Activated T-helper 2 cell treated with anti-CD3 and anti-CD28 coated beads, Interferon-gamma antibody, Interleukin-2, Interleukin-4, amounts not matched to agents 10 μg/mL and 5 μg/mL and 100 μg/mL, durations not matched to agents 14 hours and 24 hours and 36 hours (primary cell): ENCODE results near the gene MAGEA3. TPM values are rescaled to one million over a fixed set of nuclear protein-coding genes. Genes with fewer than 3 reads are reported as not detected.
"Not testable (repeated sequence)": the region's sequence is repeated elsewhere in the genome, so short reads cannot be mapped to it uniquely, and the experiment has no call there.

Experiments used
- DNase-seq: peaks from one replicate; pipeline ENCODE4 v3.0.0; 2021; ENCODE audit warnings: low spot score
- H3K27ac Mint-ChIP-seq: one replicate; pipeline ENCODE4 v1.8.0; 2021; ENCODE audit warnings: mixed read lengths
- H3K27me3 Mint-ChIP-seq: one replicate; pipeline ENCODE4 v1.8.0; 2021; ENCODE audit warnings: low read depth, mixed read lengths
- H3K36me3 Mint-ChIP-seq: one replicate; pipeline ENCODE4 v1.8.0; 2021; ENCODE audit warnings: low read depth, mixed read lengths
- H3K4me1 Mint-ChIP-seq: one replicate; pipeline ENCODE4 v1.8.0; 2021; ENCODE audit warnings: low read depth, mixed read lengths
- H3K4me3 Mint-ChIP-seq: one replicate; pipeline ENCODE4 v1.8.0; 2021; ENCODE audit warnings: low read depth, mild to moderate bottlenecking, moderate library complexity, mixed read lengths
- H3K9me3 Mint-ChIP-seq: one replicate; pipeline ENCODE4 v1.8.0; 2021; ENCODE audit warnings: mixed read lengths
- intact Hi-C: fragments of 100-400 bp; cut with micrococcal nuclease; formaldehyde crosslinking; loops from one replicate; pipeline ENCODE4 v1.15.1; 2023
- total RNA-seq: library from RNA; stranded (reverse); gene quantifications from 2 replicates; pipeline ENCODE4 v1.2.3, GENCODE V29; 2022

Gene MAGEA3, protein sequence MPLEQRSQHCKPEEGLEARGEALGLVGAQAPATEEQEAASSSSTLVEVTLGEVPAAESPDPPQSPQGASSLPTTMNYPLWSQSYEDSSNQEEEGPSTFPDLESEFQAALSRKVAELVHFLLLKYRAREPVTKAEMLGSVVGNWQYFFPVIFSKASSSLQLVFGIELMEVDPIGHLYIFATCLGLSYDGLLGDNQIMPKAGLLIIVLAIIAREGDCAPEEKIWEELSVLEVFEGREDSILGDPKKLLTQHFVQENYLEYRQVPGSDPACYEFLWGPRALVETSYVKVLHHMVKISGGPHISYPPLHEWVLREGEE
- not detected in 2 replicates for total RNA-seq

DNA sequence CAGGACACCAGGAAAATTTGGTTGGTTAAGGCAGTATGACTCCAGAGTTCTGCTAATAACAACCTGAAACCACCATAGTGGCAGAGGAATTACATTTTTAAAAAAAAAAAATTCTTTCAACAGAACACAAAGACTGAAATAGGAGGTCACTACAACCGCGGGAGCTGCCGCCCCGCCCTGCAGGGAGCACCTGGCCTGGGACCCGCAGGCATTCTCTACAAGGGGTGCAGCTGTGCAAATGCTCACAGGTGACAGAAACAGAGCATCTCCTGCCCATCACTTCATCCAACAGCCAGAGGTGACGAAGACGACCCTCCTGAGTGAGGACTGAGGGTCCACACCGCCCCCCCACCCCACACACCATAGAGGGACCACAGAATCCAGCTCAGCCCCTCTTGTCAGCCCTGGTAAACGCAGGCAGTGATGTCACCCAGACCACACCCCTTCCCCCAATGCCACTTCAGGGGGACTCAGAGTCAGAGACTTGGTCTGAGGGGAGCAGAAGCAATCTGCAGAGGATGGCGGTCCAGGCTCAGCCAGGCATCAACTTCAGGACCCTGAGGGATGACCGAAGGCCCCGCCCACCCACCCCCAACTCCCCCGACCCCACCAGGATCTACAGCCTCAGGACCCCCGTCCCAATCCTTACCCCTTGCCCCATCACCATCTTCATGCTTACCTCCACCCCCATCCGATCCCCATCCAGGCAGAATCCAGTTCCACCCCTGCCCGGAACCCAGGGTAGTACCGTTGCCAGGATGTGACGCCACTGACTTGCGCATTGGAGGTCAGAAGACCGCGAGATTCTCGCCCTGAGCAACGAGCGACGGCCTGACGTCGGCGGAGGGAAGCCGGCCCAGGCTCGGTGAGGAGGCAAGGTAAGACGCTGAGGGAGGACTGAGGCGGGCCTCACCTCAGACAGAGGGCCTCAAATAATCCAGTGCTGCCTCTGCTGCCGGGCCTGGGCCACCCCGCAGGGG is at the start of gene MAGEA3:
Gene MAGEA3 (plus strand): TSS at position 843 of the 980 bp plus-strand sequence. CDS start 2,039 bp downstream, outside the sequence.
- H3K9me3 Mint-ChIP-seq, intact Hi-C loops, H3K4me1 Mint-ChIP-seq, H3K36me3 Mint-ChIP-seq, H3K4me3 Mint-ChIP-seq, H3K27me3 Mint-ChIP-seq, H3K27ac Mint-ChIP-seq, DNase-seq: not testable (repeated sequence)

DNA sequence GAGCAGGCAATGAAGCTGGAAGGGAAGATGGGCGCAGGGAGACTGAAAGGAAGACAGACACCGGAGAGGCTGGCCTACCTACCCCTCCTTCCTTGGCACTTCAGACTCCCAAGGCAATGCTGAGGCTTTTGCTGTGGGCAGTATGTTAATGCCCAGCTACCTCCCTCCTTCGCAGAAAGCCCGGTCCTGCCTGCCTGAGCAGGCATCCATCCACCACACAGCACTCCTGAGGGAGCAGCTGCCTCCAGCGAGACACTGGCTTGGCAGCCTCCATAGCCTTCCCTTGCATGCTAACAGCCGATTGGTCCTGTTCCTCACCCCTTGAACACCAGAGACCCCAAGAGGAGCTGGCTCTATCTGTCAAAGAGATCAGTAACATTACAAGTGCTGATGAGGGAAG is 46.5 kb upstream of the MAGEA3 start:
- Mint-ChIP-seq H3K9me3 (no peaks in the 10 kb centered on the region), H3K27me3 (no peaks in the 10 kb centered on the region), H3K27ac (no peak overlapping the region), H3K4me1 (no peaks in the 10 kb centered on the region), H3K4me3 (no peak overlapping the region), H3K36me3 (no peaks in the 10 kb centered on the region)
- no peak for DNase-seq
- intact Hi-C loops = no loop called here

- H3K4me1 Mint-ChIP-seq = no peaks in the 10 kb centered on the region
- intact Hi-C loops = no loop called here
- H3K4me3 Mint-ChIP-seq = no peak overlapping the region
Observed at GRCh38 chrX:152652467-152652866, 46.1 kb upstream of the MAGEA3 start.

GRCh38 chrX:152656087-152656486 is 42.5 kb upstream of the MAGEA3 start:
- H3K27me3 Mint-ChIP-seq = no peaks in the 10 kb centered on the region
- DNase-seq = no peak
- H3K27ac Mint-ChIP-seq = no peak overlapping the region
- no peaks in the 10 kb centered on the region for H3K36me3 Mint-ChIP-seq
- H3K4me1 Mint-ChIP-seq = no peaks in the 10 kb centered on the region
- no peak overlapping the region for H3K4me3 Mint-ChIP-seq
- intact Hi-C loops = no loop called here
- no peaks in the 10 kb centered on the region for H3K9me3 Mint-ChIP-seq

More at GRCh38 chrX:152652467-152652866, 46.1 kb upstream of the MAGEA3 start:
- no peak for DNase-seq
- Mint-ChIP-seq H3K36me3 (no peaks in the 10 kb centered on the region), H3K9me3 (no peaks in the 10 kb centered on the region), H3K27ac (no peak overlapping the region), H3K27me3 (no peaks in the 10 kb centered on the region)

DNA sequence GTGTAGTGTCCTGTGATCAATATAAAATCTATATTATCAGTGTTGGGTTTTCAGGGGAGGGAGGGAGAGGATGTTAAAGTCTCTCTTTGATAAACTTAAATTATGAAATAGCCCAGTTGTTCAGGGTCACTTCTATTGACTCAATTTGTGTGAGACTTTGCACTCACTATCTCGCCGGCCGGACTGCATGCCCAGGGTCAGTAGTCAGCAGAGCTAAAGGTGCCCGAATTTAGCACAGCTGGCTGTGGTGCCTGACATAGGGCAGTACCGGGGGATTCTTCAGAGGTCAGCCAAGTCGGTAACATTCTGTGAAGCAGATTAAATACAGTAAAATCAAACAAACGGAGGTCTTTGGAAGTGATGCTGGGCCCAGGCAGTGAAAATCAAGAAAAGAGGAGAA is 41.7 kb upstream of the MAGEA3 start:
- Mint-ChIP-seq H3K4me1 (no peaks in the 10 kb centered on the region), H3K27ac (no peak overlapping the region), H3K27me3 (no peaks in the 10 kb centered on the region), H3K4me3 (no peak overlapping the region), H3K36me3 (no peaks in the 10 kb centered on the region), H3K9me3 (no peaks in the 10 kb centered on the region)
- no peak for DNase-seq
- intact Hi-C loops = no loop called here

GRCh38 chrX:152658302-152658701 is 40.3 kb upstream of the MAGEA3 start:
- no peaks in the 10 kb centered on the region for H3K9me3 Mint-ChIP-seq
- H3K27ac Mint-ChIP-seq = no peak overlapping the region
- H3K36me3 Mint-ChIP-seq = no peaks in the 10 kb centered on the region
- DNase-seq = no peak
- no peak overlapping the region for H3K4me3 Mint-ChIP-seq
- H3K27me3 Mint-ChIP-seq = no peaks in the 10 kb centered on the region
- intact Hi-C loops = loop anchor here (1.0 kb wide), 1 partner anchor 10 kb away; no protein-coding TSS in a partner anchor
- no peaks in the 10 kb centered on the region for H3K4me1 Mint-ChIP-seq

GRCh38 chrX:152663086-152663485 is 35.5 kb upstream of the MAGEA3 start:
- Mint-ChIP-seq H3K27me3 (no peaks in the 10 kb centered on the region), H3K4me1 (no peaks in the 10 kb centered on the region), H3K36me3 (no peaks in the 10 kb centered on the region), H3K9me3 (no peaks in the 10 kb centered on the region), H3K4me3 (no peak overlapping the region), H3K27ac (no peak overlapping the region)
- intact Hi-C loops = no loop called here
- no peak for DNase-seq

- Mint-ChIP-seq H3K4me3 (no peak overlapping the region), H3K27ac (no peak overlapping the region), H3K9me3 (no peaks in the 10 kb centered on the region), H3K4me1 (no peaks in the 10 kb centered on the region), H3K27me3 (no peaks in the 10 kb centered on the region), H3K36me3 (no peaks in the 10 kb centered on the region)
- DNase-seq = no peak
- intact Hi-C loops = no loop called here
Observed at GRCh38 chrX:152674135-152674534, 24.5 kb upstream of the MAGEA3 start.

- H3K9me3 Mint-ChIP-seq, intact Hi-C loops, DNase-seq, H3K27ac Mint-ChIP-seq, H3K4me3 Mint-ChIP-seq, H3K4me1 Mint-ChIP-seq, H3K27me3 Mint-ChIP-seq, H3K36me3 Mint-ChIP-seq: not testable (repeated sequence)
Observed at GRCh38 chrX:152674652-152675051, 23.9 kb upstream of the MAGEA3 start.

- H3K4me1 Mint-ChIP-seq, H3K36me3 Mint-ChIP-seq, H3K9me3 Mint-ChIP-seq, DNase-seq, H3K27me3 Mint-ChIP-seq, intact Hi-C loops, H3K4me3 Mint-ChIP-seq, H3K27ac Mint-ChIP-seq: not testable (repeated sequence)
Observed at GRCh38 chrX:152681012-152681411, 17.6 kb upstream of the MAGEA3 start.

- intact Hi-C loops = not testable (repeated sequence)
Observed at GRCh38 chrX:152700390-152700789, 1.8 kb downstream of the MAGEA3 start.

DNA sequence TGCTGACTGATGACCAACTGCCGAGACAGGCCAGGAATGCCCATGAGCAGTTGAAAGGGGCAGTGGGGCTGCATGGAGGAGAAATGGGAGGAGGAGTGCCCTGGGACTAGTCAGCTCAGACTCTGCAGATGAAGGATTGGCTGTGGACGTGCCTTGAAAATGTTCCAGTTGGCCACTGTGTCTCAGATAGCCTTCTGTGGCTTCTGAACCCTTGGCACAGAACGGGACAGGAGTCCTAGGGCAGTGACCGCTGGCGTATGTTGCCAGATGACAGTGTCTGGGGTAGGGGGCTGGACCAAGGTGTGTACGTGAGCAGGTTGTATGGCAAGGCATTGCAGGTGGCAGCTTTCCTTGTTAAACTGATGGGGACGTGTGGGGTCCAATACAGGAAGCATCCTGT is 7.9 kb downstream of the MAGEA3 start:
- DNase-seq, H3K27ac Mint-ChIP-seq, H3K4me1 Mint-ChIP-seq, H3K27me3 Mint-ChIP-seq, H3K9me3 Mint-ChIP-seq, H3K36me3 Mint-ChIP-seq, H3K4me3 Mint-ChIP-seq, intact Hi-C loops: not testable (repeated sequence)

More at GRCh38 chrX:152700390-152700789, 1.8 kb downstream of the MAGEA3 start:
- H3K4me1 Mint-ChIP-seq, DNase-seq, H3K36me3 Mint-ChIP-seq, H3K27ac Mint-ChIP-seq, H3K4me3 Mint-ChIP-seq, H3K27me3 Mint-ChIP-seq, H3K9me3 Mint-ChIP-seq: not testable (repeated sequence)

DNA sequence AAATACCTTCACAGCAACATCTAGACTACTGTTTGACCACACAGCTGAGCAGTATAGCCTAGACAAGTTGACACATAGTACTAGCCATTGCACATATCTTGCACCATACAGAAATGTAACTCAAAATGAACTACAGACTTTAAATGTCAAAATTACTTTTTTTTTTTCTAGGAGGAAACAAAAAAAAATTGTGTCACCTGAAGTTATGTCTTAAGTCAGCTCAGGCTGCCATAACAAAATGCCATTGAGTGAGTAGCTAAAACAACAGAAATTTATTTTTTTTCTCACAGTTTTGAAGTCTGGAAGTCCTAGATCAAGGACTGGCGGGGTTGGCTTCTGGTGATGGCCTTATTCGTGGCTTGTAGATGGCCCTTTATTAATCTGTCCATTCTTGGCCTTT is 10.6 kb downstream of the MAGEA3 start, which contains the start of gene CSAG2:
Gene CSAG2 (minus strand): TSS at position 101 of the 400 bp plus-strand sequence. CDS start 161 bp downstream, outside the sequence.
- intact Hi-C loops, H3K4me1 Mint-ChIP-seq, DNase-seq, H3K27me3 Mint-ChIP-seq, H3K27ac Mint-ChIP-seq, H3K4me3 Mint-ChIP-seq, H3K9me3 Mint-ChIP-seq, H3K36me3 Mint-ChIP-seq: not testable (repeated sequence)
